ENCODE measurements around the gene MRPL12. TPM values are rescaled to one million over a fixed set of nuclear protein-coding genes. Genes with fewer than 3 reads are reported as not detected.

The MRPL12 gene
- total RNA-seq, 2 donors from 2014 or later, result 19.8 to 33.4 TPM

DNA sequence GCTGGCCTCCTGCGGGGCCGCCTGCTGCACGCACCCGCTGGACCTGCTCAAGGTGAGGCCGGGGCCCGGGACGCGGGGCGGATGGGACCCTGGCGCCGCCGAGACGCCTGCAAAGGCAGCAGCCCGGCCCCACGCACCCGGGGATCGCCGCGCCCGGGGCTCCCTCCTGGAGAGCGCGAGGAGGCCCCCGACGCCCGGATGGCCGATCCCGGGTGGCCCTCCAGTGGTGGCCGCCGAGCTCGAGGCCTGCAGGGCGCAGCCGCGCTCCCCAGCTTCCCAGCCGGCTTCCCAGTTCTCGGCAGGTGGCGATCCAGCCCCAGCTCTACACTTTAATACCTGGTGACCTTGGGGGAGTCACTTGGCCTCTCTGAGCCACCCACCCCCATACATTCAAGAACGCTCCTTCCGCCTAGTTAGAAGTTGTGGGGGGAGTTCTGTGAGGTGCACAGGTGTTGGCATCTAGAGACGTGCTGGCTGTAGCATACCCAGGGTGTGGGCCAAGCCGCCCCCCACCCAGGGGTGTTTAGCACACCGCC is 9.4 kb downstream of the MRPL12 start:
- H3K27me3 ChIP-seq (replicated peaks; ENCODE audit: insufficient read depth), result no peaks in the 10 kb centered on the region
- H3K27ac ChIP-seq, result no peak overlapping the region
- peak overlapping the region; percentile 91 for H3K4me3 ChIP-seq
- H3K4me1 ChIP-seq (ENCODE audit: control insufficient read depth in 1 of 2, low read depth in 2 of 2), result peaks cover 16 to 34% of the 10 kb centered on the region in 2 donors
- no peak for DNase-seq (ENCODE audit: low spot score)
- H3K36me3 ChIP-seq, result no peaks in the 10 kb centered on the region
- TF ChIP-seq CTCF (IDR thresholded peaks at IDR 0.05), result no peak
- no peaks in the 10 kb centered on the region for H3K9me3 ChIP-seq
- no peak for ATAC-seq (ENCODE audit: insufficient number of reproducible peaks, low FRiP score, low read depth)

GRCh38 chr17:81713004-81713555 is 9.9 kb downstream of the MRPL12 start:
- no peak for TF ChIP-seq CTCF (IDR thresholded peaks at IDR 0.05)
- Histone ChIP-seq H3K27me3 (replicated peaks; ENCODE audit: insufficient read depth) (no peaks in the 10 kb centered on the region), H3K27ac (no peak overlapping the region), H3K36me3 (no peaks in the 10 kb centered on the region), H3K9me3 (no peaks in the 10 kb centered on the region), H3K4me1 (ENCODE audit: control insufficient read depth in 1 of 2, low read depth in 2 of 2) (peaks cover 16 to 34% of the 10 kb centered on the region in 2 donors), H3K4me3 (peak overlapping the region; percentile 91)
- no peak for ATAC-seq (ENCODE audit: insufficient number of reproducible peaks, low FRiP score, low read depth)
- DNase-seq (ENCODE audit: low spot score), result no peak

GRCh38 chr17:81713556-81714411 is 10.6 kb downstream of the MRPL12 start:
- no peak for TF ChIP-seq CTCF (IDR thresholded peaks at IDR 0.05)
- DNase-seq (ENCODE audit: low spot score) (no peak), ATAC-seq (ENCODE audit: insufficient number of reproducible peaks, low FRiP score, low read depth) (no peak)
- no peak overlapping the region for H3K4me3 ChIP-seq
- no peaks in the 10 kb centered on the region for H3K36me3 ChIP-seq
- H3K9me3 ChIP-seq, result no peaks in the 10 kb centered on the region
- no peak overlapping the region for H3K27ac ChIP-seq
- H3K27me3 ChIP-seq (replicated peaks; ENCODE audit: insufficient read depth), result no peaks in the 10 kb centered on the region
- peaks cover 16 to 34% of the 10 kb centered on the region in 2 donors for H3K4me1 ChIP-seq (ENCODE audit: control insufficient read depth in 1 of 2, low read depth in 2 of 2)

GRCh38 chr17:81714412-81715106 is 11.4 kb downstream of the MRPL12 start:
- no peak for DNase-seq (ENCODE audit: low spot score)
- Histone ChIP-seq H3K36me3 (no peaks in the 10 kb centered on the region), H3K27ac (no peak overlapping the region), H3K27me3 (replicated peaks; ENCODE audit: insufficient read depth) (no peaks in the 10 kb centered on the region), H3K4me1 (ENCODE audit: control insufficient read depth in 1 of 2, low read depth in 2 of 2) (peaks cover 16 to 34% of the 10 kb centered on the region in 2 donors), H3K9me3 (no peaks in the 10 kb centered on the region), H3K4me3 (no peak overlapping the region)
- TF ChIP-seq CTCF (IDR thresholded peaks at IDR 0.05), result no peak
- no peak for ATAC-seq (ENCODE audit: insufficient number of reproducible peaks, low FRiP score, low read depth)

Measured in thoracic aorta (tissue), 2 donors.